Measurements from ENCODE around the gene CYP3A7. TPM values are rescaled to one million over a fixed set of nuclear protein-coding genes. Genes with fewer than 3 reads are reported as not detected.
"Not testable (repeated sequence)": the region's sequence is repeated elsewhere in the genome, so short reads cannot be mapped to it uniquely, and the experiment has no call there.

The CYP3A7 gene
- total RNA-seq, 1 experiment from 2014 or later: not detected

- ATAC-seq; H3K4me1 ChIP-seq (ENCODE audit: control insufficient read depth, insufficient read depth, low read length); H3K4me3 ChIP-seq (ENCODE audit: low read depth in 2 of 2, low read length in 2 of 2); H3K9me3 ChIP-seq (ENCODE audit: control insufficient read depth, insufficient read depth, low read depth, low read length); H3K27me3 ChIP-seq (ENCODE audit: control insufficient read depth, insufficient read depth, low read length); DNase-seq (ENCODE audit: low read depth, low spot score); H3K36me3 ChIP-seq (ENCODE audit: control insufficient read depth, insufficient read depth, low read length); intact Hi-C loops (cut with micrococcal nuclease; ENCODE audit: unreplicated experiment); POLR2A ChIA-PET; H3K27ac ChIP-seq (ENCODE audit: low read length); in situ Hi-C loops (cut with HindIII; ENCODE audit: low pct_unique_long_range_greater_than_20kb, low sequenced_read_pairs); BruUV-seq (replicated peaks): not testable (repeated sequence)
- CTCF ChIA-PET: interaction anchor here (0.7 kb wide), 1 partner anchor 13 kb away, joined by 3 read pairs; the partner anchor contains the start of gene CYP3A5
These were observed 42.4 kb downstream of the CYP3A7 start for GRCh38 chr7:99692563-99692962.

GRCh38 chr7:99691658-99692057 is 43.3 kb downstream of the CYP3A7 start:
- ATAC-seq; intact Hi-C loops (cut with micrococcal nuclease; ENCODE audit: unreplicated experiment); POLR2A ChIA-PET; H3K27ac ChIP-seq (ENCODE audit: low read length); H3K27me3 ChIP-seq (ENCODE audit: control insufficient read depth, insufficient read depth, low read length); BruUV-seq (replicated peaks); H3K36me3 ChIP-seq (ENCODE audit: control insufficient read depth, insufficient read depth, low read length); DNase-seq (ENCODE audit: low read depth, low spot score); H3K9me3 ChIP-seq (ENCODE audit: control insufficient read depth, insufficient read depth, low read depth, low read length); in situ Hi-C loops (cut with HindIII; ENCODE audit: low pct_unique_long_range_greater_than_20kb, low sequenced_read_pairs); H3K4me1 ChIP-seq (ENCODE audit: control insufficient read depth, insufficient read depth, low read length); H3K4me3 ChIP-seq (ENCODE audit: low read depth in 2 of 2, low read length in 2 of 2); CTCF ChIA-PET: not testable (repeated sequence)

- POLR2A ChIA-PET; BruUV-seq (replicated peaks); CTCF ChIA-PET; in situ Hi-C loops (cut with HindIII; ENCODE audit: low pct_unique_long_range_greater_than_20kb, low sequenced_read_pairs); H3K27me3 ChIP-seq (ENCODE audit: control insufficient read depth, insufficient read depth, low read length); H3K36me3 ChIP-seq (ENCODE audit: control insufficient read depth, insufficient read depth, low read length); ATAC-seq; H3K4me1 ChIP-seq (ENCODE audit: control insufficient read depth, insufficient read depth, low read length); intact Hi-C loops (cut with micrococcal nuclease; ENCODE audit: unreplicated experiment); DNase-seq (ENCODE audit: low read depth, low spot score); H3K27ac ChIP-seq (ENCODE audit: low read length); H3K4me3 ChIP-seq (ENCODE audit: low read depth in 2 of 2, low read length in 2 of 2); H3K9me3 ChIP-seq (ENCODE audit: control insufficient read depth, insufficient read depth, low read depth, low read length): not testable (repeated sequence)
These were observed 44.1 kb downstream of the CYP3A7 start for GRCh38 chr7:99690918-99691317.

GRCh38 chr7:99685871-99686608 is 49.0 kb downstream of the CYP3A7 start:
- H3K9me3 ChIP-seq (ENCODE audit: control insufficient read depth, insufficient read depth, low read depth, low read length); BruUV-seq (replicated peaks); H3K4me3 ChIP-seq (ENCODE audit: low read depth in 2 of 2, low read length in 2 of 2); CTCF ChIA-PET; H3K27me3 ChIP-seq (ENCODE audit: control insufficient read depth, insufficient read depth, low read length); in situ Hi-C loops (cut with HindIII; ENCODE audit: low pct_unique_long_range_greater_than_20kb, low sequenced_read_pairs); DNase-seq (ENCODE audit: low read depth, low spot score); H3K36me3 ChIP-seq (ENCODE audit: control insufficient read depth, insufficient read depth, low read length); H3K4me1 ChIP-seq (ENCODE audit: control insufficient read depth, insufficient read depth, low read length); POLR2A ChIA-PET; intact Hi-C loops (cut with micrococcal nuclease; ENCODE audit: unreplicated experiment); H3K27ac ChIP-seq (ENCODE audit: low read length); ATAC-seq: not testable (repeated sequence)

GRCh38 chr7:99685129-99685758 is 49.8 kb downstream of the CYP3A7 start:
- Histone ChIP-seq H3K4me1 (ENCODE audit: control insufficient read depth, insufficient read depth, low read length) (no peaks in the 10 kb centered on the region), H3K36me3 (ENCODE audit: control insufficient read depth, insufficient read depth, low read length) (no peaks in the 10 kb centered on the region), H3K27me3 (ENCODE audit: control insufficient read depth, insufficient read depth, low read length) (peaks cover 3% of the 10 kb centered on the region; the same call in 1 of the 2 replicates), H3K4me3 (ENCODE audit: low read depth in 2 of 2, low read length in 2 of 2) (no peak overlapping the region), H3K27ac (ENCODE audit: low read length) (no peak overlapping the region), H3K9me3 (ENCODE audit: control insufficient read depth, insufficient read depth, low read depth, low read length) (no peaks in the 10 kb centered on the region)
- no TSS peak for BruUV-seq (replicated peaks)
- TF ChIP-seq CTCF (IDR thresholded peaks at IDR 0.05) (no peak), POLR2AphosphoS5 (IDR thresholded peaks at IDR 0.05; ENCODE audit: low read depth, low read length) (no peak), TCF7L2 (IDR thresholded peaks at IDR 0.05; ENCODE audit: low read depth, low read length) (no peak), REST (IDR thresholded peaks at IDR 0.05; ENCODE audit: insufficient read depth in 1 of 2, low read depth in 2 of 2, low read length in 1 of 2) (no peak), SIN3A (IDR thresholded peaks at IDR 0.05; ENCODE audit: borderline replicate concordance, insufficient read depth, low read depth, low read length) (no peak)
- POLR2A ChIA-PET: no interaction called here
- no peak for DNase-seq (ENCODE audit: low read depth, low spot score)
- intact Hi-C loops (cut with micrococcal nuclease; ENCODE audit: unreplicated experiment): no loop called here
- ATAC-seq: no peak
- in situ Hi-C loops (cut with HindIII; ENCODE audit: low pct_unique_long_range_greater_than_20kb, low sequenced_read_pairs): no loop called here
- CTCF ChIA-PET: no interaction called here

Data from Panc1 (cell line).